Epithelial cell of proximal tubule (primary cell): ENCODE measurements around the gene FANCD2OS. TPM values are rescaled to one million over a fixed set of nuclear protein-coding genes. Genes with fewer than 3 reads are reported as not detected.

ENCODE experiments used
- DNase-seq: peaks from one replicate; pipeline ENCODE4 v3.0.0-alpha.2; 2011; ENCODE audit warnings: low read depth
- H3K4me3 ChIP-seq: 2 replicates; pipeline ENCODE4 v1.5.1; 2011; ENCODE audit warnings: low read depth, mild to moderate bottlenecking, low read length
- total RNA-seq: library from RNA; depleted of rRNA; stranded (reverse); fragments of >200 nt; gene quantifications from 2 replicates; pipeline ENCODE4 v1.2.3, GENCODE V29; 2015
- TF ChIP-seq, protein P1 (sequence below): conservative IDR thresholded peaks from 2 replicates; pipeline ENCODE4 v1.5.1; 2012; ENCODE audit warnings: low read depth, mild to moderate bottlenecking, low read length

The FANCD2OS gene
- not detected in 2 replicates for total RNA-seq

- no peak for DNase-seq
- TF ChIP-seq, protein P1, sequence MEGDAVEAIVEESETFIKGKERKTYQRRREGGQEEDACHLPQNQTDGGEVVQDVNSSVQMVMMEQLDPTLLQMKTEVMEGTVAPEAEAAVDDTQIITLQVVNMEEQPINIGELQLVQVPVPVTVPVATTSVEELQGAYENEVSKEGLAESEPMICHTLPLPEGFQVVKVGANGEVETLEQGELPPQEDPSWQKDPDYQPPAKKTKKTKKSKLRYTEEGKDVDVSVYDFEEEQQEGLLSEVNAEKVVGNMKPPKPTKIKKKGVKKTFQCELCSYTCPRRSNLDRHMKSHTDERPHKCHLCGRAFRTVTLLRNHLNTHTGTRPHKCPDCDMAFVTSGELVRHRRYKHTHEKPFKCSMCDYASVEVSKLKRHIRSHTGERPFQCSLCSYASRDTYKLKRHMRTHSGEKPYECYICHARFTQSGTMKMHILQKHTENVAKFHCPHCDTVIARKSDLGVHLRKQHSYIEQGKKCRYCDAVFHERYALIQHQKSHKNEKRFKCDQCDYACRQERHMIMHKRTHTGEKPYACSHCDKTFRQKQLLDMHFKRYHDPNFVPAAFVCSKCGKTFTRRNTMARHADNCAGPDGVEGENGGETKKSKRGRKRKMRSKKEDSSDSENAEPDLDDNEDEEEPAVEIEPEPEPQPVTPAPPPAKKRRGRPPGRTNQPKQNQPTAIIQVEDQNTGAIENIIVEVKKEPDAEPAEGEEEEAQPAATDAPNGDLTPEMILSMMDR = no peak
- no peak within 1 kb of the TSS for H3K4me3 ChIP-seq
Measured at GRCh38 chr3:10108091-10108490, at the start of gene FANCD2OS. FANCD2OS (minus strand) TSS chr3:10108255; CDS start chr3:10104774, 3,481 bp downstream.

DNA sequence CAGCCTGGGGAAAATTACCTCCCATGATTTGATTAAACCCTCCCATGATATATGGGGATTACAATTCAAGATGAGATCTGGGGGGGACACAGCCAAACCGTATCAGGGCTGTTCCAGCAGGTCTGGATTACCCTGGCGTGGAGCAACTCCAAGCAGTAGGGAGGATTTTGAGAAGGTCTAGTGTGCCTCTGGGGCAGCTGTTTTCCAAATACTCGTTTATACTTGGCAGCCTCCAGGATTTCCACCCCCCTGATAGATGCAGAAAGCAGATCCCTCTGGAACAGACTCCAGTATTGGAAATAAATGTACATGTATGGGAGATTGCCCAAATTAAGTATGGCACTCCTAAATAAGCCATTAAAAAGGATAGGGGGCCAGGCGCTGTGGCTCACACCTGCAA, 49.0 kb upstream of the FANCD2OS start:
- DNase-seq = no peak
- no peak overlapping the region for H3K4me3 ChIP-seq
- TF ChIP-seq, protein P1 = no peak

DNA sequence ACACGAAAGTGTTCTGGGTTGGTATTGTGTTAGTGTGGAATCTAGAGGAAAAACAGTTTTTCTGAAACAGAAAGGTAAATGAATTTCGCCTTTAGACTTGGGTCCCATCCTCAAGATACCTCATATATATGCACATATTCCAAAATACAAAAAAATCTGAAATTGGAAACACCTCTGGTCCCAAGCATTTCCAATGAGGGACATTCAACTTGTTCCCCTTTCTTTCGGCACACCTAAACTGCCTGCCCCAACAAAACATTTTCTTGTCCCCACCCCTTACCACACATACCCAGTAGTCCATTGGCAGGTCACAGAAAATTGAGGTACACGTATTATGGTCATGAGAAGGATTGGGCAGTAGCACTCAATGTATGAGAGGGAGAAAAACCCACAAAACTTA, 47.6 kb upstream of the FANCD2OS start:
- no peak for DNase-seq
- H3K4me3 ChIP-seq = no peak overlapping the region
- TF ChIP-seq, protein P1 = peak; percentile 2

GRCh38 chr3:10155123-10155472, 47.0 kb upstream of the FANCD2OS start:
- TF ChIP-seq, protein P1 = no peak
- no peak for DNase-seq
- H3K4me3 ChIP-seq = no peak overlapping the region

DNA sequence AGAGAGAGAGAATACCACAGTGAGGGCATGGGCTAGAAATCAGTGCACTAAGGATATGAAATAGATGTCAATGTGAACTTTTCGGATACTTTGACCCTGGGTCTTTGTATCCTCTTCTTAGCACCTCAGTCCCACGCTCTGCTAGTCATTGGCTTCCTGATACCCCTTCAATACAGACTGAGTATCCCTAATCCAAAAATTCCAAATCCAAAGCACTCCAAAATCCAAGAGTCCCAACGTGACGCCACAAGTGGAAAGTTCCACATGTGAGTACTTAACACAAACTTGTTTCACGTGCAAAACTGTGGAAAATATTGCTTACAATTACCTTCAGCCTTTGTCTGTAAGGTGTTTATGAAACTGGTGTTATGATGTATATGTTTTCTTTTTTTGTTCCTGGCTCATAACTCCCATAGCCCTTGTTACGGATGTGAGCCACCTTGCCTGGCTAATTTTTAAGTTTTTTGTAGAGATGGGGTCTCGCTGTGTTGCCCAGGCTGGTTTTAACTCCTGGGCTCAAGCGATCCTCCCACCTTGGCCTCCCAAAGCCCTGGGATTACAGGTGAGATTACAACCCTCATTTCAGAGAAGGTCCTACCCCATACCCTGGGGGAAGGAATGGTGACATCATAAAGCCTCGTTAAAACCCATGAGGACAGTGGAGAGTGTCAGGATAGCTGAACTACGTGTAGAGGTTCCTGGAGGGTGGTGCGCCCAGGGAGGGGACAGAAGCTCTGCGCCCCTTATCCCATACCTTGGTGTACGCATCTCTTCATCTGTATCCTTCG, 46.5 kb upstream of the FANCD2OS start:
- TF ChIP-seq, protein P1 = no peak
- no peak for DNase-seq
- H3K4me3 ChIP-seq = no peak overlapping the region

GRCh38 chr3:10150987-10151386, 42.9 kb upstream of the FANCD2OS start:
- TF ChIP-seq, protein P1 = no peak
- no peak for DNase-seq
- H3K4me3 ChIP-seq = no peak overlapping the region

DNA sequence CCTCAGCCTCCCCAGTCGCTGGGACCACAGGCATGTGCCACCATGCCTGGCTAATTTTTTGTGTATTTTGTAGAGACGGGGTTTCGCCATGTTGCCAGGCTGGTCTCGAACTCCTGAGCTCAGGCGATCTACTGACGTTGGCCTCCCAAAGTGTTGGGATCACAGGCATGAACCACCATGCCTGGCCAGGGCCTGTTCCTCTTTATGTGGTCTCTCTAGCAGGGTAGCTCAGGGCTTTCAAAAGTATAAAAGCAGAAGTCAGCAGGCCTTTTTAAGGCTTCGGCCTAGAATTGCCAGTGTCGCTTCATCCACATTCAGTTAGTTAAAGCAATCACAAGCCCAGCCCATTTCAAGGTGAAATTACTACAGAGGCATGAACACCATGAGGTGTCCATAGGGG, 41.2 kb upstream of the FANCD2OS start:
- TF ChIP-seq, protein P1 = no peak
- no peak for DNase-seq
- H3K4me3 ChIP-seq = no peak overlapping the region
